IPS-20b (cell line): Measurements from ENCODE around the gene TMC5.

Source experiments
- H3K27ac ChIP-seq: one replicate; pipeline ENCODE4 v1.5.1; 2013; ENCODE audit warnings: low read length
- H3K27me3 ChIP-seq: 2 replicates; pipeline ENCODE4 v1.6.1; 2013; ENCODE audit warnings: mild to moderate bottlenecking, low read length, inconsistent platforms; ENCODE audit not compliant: insufficient read depth
- H3K36me3 ChIP-seq: 2 replicates; pipeline ENCODE4 v1.6.1; 2013; ENCODE audit warnings: low read depth, mild to moderate bottlenecking, inconsistent platforms, low read length, moderate library complexity; ENCODE audit not compliant: insufficient read depth
- H3K4me1 ChIP-seq: 2 replicates; pipeline ENCODE4 v1.6.1; 2013; ENCODE audit warnings: mild to moderate bottlenecking, control low read depth, inconsistent platforms, low read length, moderate library complexity; ENCODE audit not compliant: insufficient read depth
- H3K4me3 ChIP-seq: 2 replicates; pipeline ENCODE4 v1.5.1; 2013; ENCODE audit warnings: mild to moderate bottlenecking, low read length, inconsistent platforms
- H3K9ac ChIP-seq: 2 replicates; pipeline ENCODE4 v1.6.1; 2013; ENCODE audit warnings: low read depth, mild to moderate bottlenecking, inconsistent platforms, low read length, moderate library complexity
- H3K9me3 ChIP-seq: 2 replicates; pipeline ENCODE4 v1.6.1; 2013; ENCODE audit warnings: mild to moderate bottlenecking, low read depth, low read length, inconsistent platforms; ENCODE audit not compliant: insufficient read depth

Gene TMC5

DNA sequence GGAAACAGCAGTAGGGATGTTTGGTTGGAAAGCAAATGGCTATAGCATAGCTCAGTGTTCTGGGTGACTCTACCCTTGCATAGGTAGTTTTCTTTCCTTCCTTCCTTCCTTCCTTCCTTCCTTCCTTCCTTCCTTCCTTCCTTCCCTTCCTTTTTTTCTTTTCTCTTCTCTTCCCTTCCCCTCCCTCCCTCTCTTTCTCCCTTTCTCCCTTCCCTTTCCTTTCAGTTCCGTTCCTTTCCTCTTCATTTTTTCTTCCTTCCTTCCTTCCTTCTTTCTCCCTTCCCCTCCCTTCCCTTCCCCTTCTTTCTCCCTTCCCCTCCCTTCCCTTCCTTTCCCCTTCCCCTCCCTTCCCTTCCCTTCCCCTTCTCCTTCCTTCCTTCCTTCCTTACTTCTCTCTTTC, 72.9 kb downstream of the TMC5 start:
- Histone ChIP-seq H3K27me3 (no peaks in the 10 kb centered on the region), H3K9ac (no peak overlapping the region), H3K4me3 (no peak overlapping the region), H3K9me3 (no peaks in the 10 kb centered on the region), H3K4me1 (peaks cover 13% of the 10 kb centered on the region; the same call in 1 of the 2 replicates), H3K36me3 (no peaks in the 10 kb centered on the region), H3K27ac (no peak overlapping the region)

- Histone ChIP-seq H3K27me3 (no peaks in the 10 kb centered on the region), H3K4me3 (no peak overlapping the region), H3K4me1 (no peaks in the 10 kb centered on the region), H3K9me3 (no peaks in the 10 kb centered on the region), H3K27ac (no peak overlapping the region), H3K9ac (no peak overlapping the region), H3K36me3 (peaks cover 27% of the 10 kb centered on the region)
Observed at GRCh38 chr16:19497176-19497575, 79.5 kb downstream of the TMC5 start.

DNA sequence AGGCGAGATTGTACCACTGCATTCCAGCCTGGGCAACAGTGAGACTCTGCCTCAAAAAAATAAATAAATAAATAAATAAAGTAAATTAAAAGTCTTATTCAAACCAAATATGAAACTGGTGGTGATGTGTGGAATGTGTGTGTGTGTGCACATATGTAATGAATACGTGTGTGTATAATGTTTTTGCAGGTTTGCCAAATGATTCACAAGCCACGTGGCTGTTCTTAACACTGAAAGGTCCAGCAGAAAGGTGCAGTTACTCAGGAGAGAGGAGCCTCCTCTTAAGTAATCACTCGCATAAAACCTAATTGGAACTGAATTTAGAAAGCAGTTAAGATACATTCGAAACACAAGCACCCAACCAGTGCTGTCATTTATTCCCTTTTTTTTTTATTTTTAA, 81.3 kb downstream of the TMC5 start:
- Histone ChIP-seq H3K36me3 (peaks cover 45% of the 10 kb centered on the region), H3K9ac (no peak overlapping the region), H3K4me3 (no peak overlapping the region), H3K4me1 (no peaks in the 10 kb centered on the region), H3K9me3 (no peaks in the 10 kb centered on the region), H3K27ac (no peak overlapping the region), H3K27me3 (no peaks in the 10 kb centered on the region)

- Histone ChIP-seq H3K27ac (no peak overlapping the region), H3K27me3 (no peaks in the 10 kb centered on the region), H3K4me3 (no peak overlapping the region), H3K36me3 (peaks cover 50% of the 10 kb centered on the region), H3K9me3 (no peaks in the 10 kb centered on the region), H3K9ac (no peak overlapping the region), H3K4me1 (no peaks in the 10 kb centered on the region)
Observed at GRCh38 chr16:19499481-19499880, 81.8 kb downstream of the TMC5 start.

GRCh38 chr16:19502395-19503131, 84.9 kb downstream of the TMC5 start:
- peaks cover 79% of the 10 kb centered on the region for H3K36me3 ChIP-seq

DNA sequence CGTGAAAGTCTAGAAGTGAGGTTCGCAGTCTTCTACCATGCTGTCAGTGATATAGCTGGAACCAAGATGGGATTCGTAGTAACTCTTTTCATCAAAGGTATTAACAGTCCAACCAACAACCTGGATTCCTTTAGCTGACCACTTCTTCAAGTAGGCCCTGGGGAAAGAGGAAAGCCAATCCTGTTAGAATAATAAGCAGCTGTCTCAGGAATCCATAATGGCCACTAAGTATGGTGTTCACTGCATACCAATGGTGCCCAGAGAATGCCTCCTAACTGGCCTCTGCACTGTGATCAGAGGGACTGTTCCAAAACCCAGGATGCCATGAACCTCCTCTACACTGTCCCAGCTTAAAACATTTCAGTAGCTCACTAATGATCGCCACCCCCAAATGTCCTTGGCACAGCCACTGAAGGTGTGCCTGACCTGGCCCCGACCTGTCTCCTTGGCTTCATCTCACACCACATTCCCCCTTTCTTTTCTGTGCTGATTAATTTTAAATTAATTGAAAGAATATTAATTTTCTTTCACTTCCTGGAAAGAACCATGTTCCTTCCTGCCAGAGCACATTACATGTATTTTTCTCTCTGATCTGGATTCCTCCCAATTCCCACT, 85.9 kb downstream of the TMC5 start:
- H3K4me1 ChIP-seq: no peaks in the 10 kb centered on the region
- peaks cover 89% of the 10 kb centered on the region for H3K36me3 ChIP-seq
- no peaks in the 10 kb centered on the region for H3K9me3 ChIP-seq
- no peak overlapping the region for H3K27ac ChIP-seq
- H3K27me3 ChIP-seq: no peaks in the 10 kb centered on the region
- no peak overlapping the region for H3K9ac ChIP-seq
- no peak overlapping the region for H3K4me3 ChIP-seq

More at GRCh38 chr16:19502395-19503131, 84.9 kb downstream of the TMC5 start:
- Histone ChIP-seq H3K4me1 (no peaks in the 10 kb centered on the region), H3K4me3 (no peak overlapping the region), H3K27me3 (no peaks in the 10 kb centered on the region), H3K9ac (no peak overlapping the region), H3K27ac (no peak overlapping the region), H3K9me3 (no peaks in the 10 kb centered on the region)

GRCh38 chr16:19505600-19506303, 88.1 kb downstream of the TMC5 start:
- Histone ChIP-seq H3K4me1 (no peaks in the 10 kb centered on the region), H3K27me3 (no peaks in the 10 kb centered on the region), H3K36me3 (peaks cover 96% of the 10 kb centered on the region), H3K4me3 (no peak overlapping the region), H3K27ac (no peak overlapping the region), H3K9ac (no peak overlapping the region), H3K9me3 (no peaks in the 10 kb centered on the region)

DNA sequence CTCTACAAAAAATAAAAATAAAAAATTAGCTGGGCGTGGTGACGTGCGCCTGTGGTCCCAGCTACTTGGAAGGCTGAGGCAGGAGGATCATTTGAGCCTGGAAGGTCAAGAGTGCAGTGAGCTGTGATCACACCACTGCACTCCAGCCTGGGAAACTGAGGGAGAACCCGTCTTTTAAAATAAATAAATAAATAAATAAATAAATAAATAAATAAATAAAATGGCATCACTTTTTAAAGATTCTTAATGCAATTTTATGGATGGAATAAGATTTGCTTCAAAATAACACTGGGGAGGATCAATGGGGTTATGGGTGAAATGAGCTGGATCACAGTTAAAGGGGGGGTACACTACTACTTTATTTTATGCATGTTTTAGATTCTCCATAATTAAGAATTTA, 89.3 kb downstream of the TMC5 start:
- Histone ChIP-seq H3K9me3 (no peaks in the 10 kb centered on the region), H3K4me3 (no peak overlapping the region), H3K9ac (no peak overlapping the region), H3K27ac (no peak overlapping the region), H3K4me1 (no peaks in the 10 kb centered on the region), H3K36me3 (peaks cover 91% of the 10 kb centered on the region), H3K27me3 (no peaks in the 10 kb centered on the region)

DNA sequence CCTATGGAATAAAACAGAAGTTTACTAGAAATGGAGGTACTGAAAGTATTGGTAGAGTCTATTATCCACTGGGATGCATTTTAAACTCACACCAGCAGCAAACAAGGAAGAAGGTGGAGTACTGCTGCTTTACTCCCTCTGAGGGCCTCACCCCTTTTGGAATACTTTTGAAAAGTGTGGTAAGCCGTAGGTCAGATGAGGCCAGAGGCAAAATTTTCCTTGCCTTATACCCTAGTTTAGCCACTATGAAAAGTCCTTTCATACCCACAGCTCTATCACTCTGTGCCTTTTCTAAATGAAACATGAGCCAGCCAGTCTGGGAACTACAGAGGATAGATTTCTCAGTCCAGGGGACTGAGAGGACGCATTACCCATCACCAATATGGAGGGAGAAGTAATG, 90.2 kb downstream of the TMC5 start:
- H3K36me3 ChIP-seq: peaks cover 91% of the 10 kb centered on the region

GRCh38 chr16:19512297-19512696, 94.6 kb downstream of the TMC5 start:
- Histone ChIP-seq H3K9ac (no peak overlapping the region), H3K4me1 (no peaks in the 10 kb centered on the region), H3K27ac (no peak overlapping the region), H3K4me3 (no peak overlapping the region), H3K9me3 (no peaks in the 10 kb centered on the region), H3K27me3 (no peaks in the 10 kb centered on the region), H3K36me3 (peaks cover 90% of the 10 kb centered on the region)

More for the DNA sequence above, 90.2 kb downstream of the TMC5 start:
- Histone ChIP-seq H3K9me3 (no peaks in the 10 kb centered on the region), H3K27ac (no peak overlapping the region), H3K4me1 (no peaks in the 10 kb centered on the region), H3K9ac (no peak overlapping the region), H3K27me3 (no peaks in the 10 kb centered on the region), H3K4me3 (no peak overlapping the region)

- Histone ChIP-seq H3K36me3 (peaks cover 81% of the 10 kb centered on the region), H3K4me1 (no peaks in the 10 kb centered on the region), H3K27ac (no peak overlapping the region), H3K4me3 (no peak overlapping the region), H3K9me3 (no peaks in the 10 kb centered on the region), H3K9ac (no peak overlapping the region), H3K27me3 (no peaks in the 10 kb centered on the region)
Observed at GRCh38 chr16:19513377-19514053, 95.8 kb downstream of the TMC5 start.
